Loucy (cell line): ENCODE data around the gene ABCC9.

Experiments used
- H2AFZ ChIP-seq: fragments of 200-600 bp; sonication (generic); 2 replicates; pipeline ENCODE4 v1.6.0; 2016; ENCODE audit warnings: antibody characterized with exemption, mild to moderate bottlenecking, low read length, moderate library complexity
- H3F3A ChIP-seq: fragments of 200-600 bp; 2 replicates; pipeline ENCODE4 v1.6.0; 2016; ENCODE audit warnings: antibody characterized with exemption, low read depth, mild to moderate bottlenecking
- H3K27me3 ChIP-seq: fragments of 200-600 bp; sonication (generic); 2 replicates; pipeline ENCODE4 v1.6.1; 2014; ENCODE audit warnings: low read length, mild to moderate bottlenecking; ENCODE audit not compliant: insufficient read depth, poor library complexity, severe bottlenecking
- H3K36me3 ChIP-seq: fragments of 200-600 bp; sonication (generic); 2 replicates; pipeline ENCODE4 v1.6.1; 2016; ENCODE audit warnings: low read length; ENCODE audit not compliant: insufficient read depth
- H3K4me1 ChIP-seq: fragments of 200-600 bp; sonication (generic); 2 replicates; pipeline ENCODE4 v1.5.1; 2014; ENCODE audit warnings: low read length, mild to moderate bottlenecking; ENCODE audit not compliant: insufficient read depth, poor library complexity, severe bottlenecking
- H3K4me2 ChIP-seq: fragments of 200-600 bp; sonication (generic); 2 replicates; pipeline ENCODE4 v1.6.0; 2014; ENCODE audit warnings: antibody characterized with exemption, low read length, low read depth, mild to moderate bottlenecking; ENCODE audit not compliant: poor library complexity, severe bottlenecking
- H3K4me3 ChIP-seq: fragments of 200-600 bp; sonication (generic); 2 replicates; pipeline ENCODE4 v1.5.1; 2014; ENCODE audit warnings: low read length, mild to moderate bottlenecking, mixed read lengths; ENCODE audit not compliant: poor library complexity, severe bottlenecking
- H3K79me2 ChIP-seq: fragments of 200-600 bp; sonication (generic); 2 replicates; pipeline ENCODE4 v1.6.1; 2014; ENCODE audit warnings: low read length; ENCODE audit not compliant: insufficient read depth
- H3K9ac ChIP-seq: fragments of 200-600 bp; sonication (generic); 2 replicates; pipeline ENCODE4 v1.6.0; 2014; ENCODE audit warnings: mild to moderate bottlenecking, low read depth, low read length, moderate library complexity; ENCODE audit not compliant: poor library complexity, severe bottlenecking
- H3K9me2 ChIP-seq: fragments of 200-600 bp; sonication (generic); replicated peaks from 2 replicates; pipeline ENCODE4 v1.6.1; 2016; ENCODE audit warnings: low read depth, low read length, mixed read lengths
- H3K9me3 ChIP-seq: fragments of 200-600 bp; sonication (generic); 2 replicates; pipeline ENCODE4 v1.6.1; 2014; ENCODE audit warnings: mild to moderate bottlenecking, antibody characterized with exemption, low read length, low read depth; ENCODE audit not compliant: insufficient read depth
- H4K20me1 ChIP-seq: fragments of 200-600 bp; sonication (generic); 2 replicates; pipeline ENCODE4 v1.6.0; 2014; ENCODE audit warnings: antibody characterized with exemption, low read length, mild to moderate bottlenecking; ENCODE audit not compliant: insufficient read depth, poor library complexity, severe bottlenecking
- EZH2phosphoT487 ChIP-seq: fragments of 200-600 bp; IDR thresholded peaks from 2 replicates; pipeline ENCODE4 v1.6.1; 2018; ENCODE audit warnings: antibody characterized with exemption, mild to moderate bottlenecking, moderate library complexity, borderline replicate concordance
- TF ChIP-seq, protein P1 (sequence below): fragments of 200-600 bp; sonication (generic); conservative IDR thresholded peaks from 2 replicates; pipeline ENCODE4 v1.5.1; 2014; ENCODE audit warnings: mild to moderate bottlenecking, antibody characterized with exemption, low read length

The ABCC9 gene

DNA sequence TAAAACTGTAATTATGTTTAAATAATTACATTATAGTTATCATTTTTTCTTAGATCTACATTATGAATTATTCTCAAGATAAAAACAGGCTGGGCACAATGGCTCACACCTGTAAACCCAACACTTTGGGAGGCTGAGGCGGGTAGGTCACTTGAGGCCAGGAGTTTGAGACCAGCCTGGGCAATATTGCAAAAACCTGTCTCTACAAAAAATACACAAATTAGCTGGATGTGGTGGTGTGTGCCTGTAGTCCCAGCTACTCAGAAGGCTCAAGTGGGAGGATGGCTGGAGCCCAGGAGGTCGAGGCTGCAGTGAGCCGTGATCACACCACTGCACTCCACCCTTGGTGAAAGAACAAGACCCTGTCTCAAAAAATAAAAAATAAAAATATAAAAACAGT is 126.4 kb downstream of the ABCC9 start:
- Histone ChIP-seq H3K9me2 (no peaks in the 10 kb centered on the region), H3K9me3 (no peaks in the 10 kb centered on the region), H3K79me2 (no peaks in the 10 kb centered on the region), H3K9ac (no peak overlapping the region), H3F3A (no peaks in the 10 kb centered on the region), H2AFZ (no peak overlapping the region), H3K4me1 (no peaks in the 10 kb centered on the region), H4K20me1 (no peaks in the 10 kb centered on the region), H3K4me3 (no peak overlapping the region), H3K4me2 (no peak overlapping the region), H3K36me3 (no peaks in the 10 kb centered on the region), H3K27me3 (no peaks in the 10 kb centered on the region)
- TF ChIP-seq EZH2phosphoT487 = no peak
- TF ChIP-seq, protein P1, sequence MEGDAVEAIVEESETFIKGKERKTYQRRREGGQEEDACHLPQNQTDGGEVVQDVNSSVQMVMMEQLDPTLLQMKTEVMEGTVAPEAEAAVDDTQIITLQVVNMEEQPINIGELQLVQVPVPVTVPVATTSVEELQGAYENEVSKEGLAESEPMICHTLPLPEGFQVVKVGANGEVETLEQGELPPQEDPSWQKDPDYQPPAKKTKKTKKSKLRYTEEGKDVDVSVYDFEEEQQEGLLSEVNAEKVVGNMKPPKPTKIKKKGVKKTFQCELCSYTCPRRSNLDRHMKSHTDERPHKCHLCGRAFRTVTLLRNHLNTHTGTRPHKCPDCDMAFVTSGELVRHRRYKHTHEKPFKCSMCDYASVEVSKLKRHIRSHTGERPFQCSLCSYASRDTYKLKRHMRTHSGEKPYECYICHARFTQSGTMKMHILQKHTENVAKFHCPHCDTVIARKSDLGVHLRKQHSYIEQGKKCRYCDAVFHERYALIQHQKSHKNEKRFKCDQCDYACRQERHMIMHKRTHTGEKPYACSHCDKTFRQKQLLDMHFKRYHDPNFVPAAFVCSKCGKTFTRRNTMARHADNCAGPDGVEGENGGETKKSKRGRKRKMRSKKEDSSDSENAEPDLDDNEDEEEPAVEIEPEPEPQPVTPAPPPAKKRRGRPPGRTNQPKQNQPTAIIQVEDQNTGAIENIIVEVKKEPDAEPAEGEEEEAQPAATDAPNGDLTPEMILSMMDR = no peak

- Histone ChIP-seq H3K4me3 (no peak overlapping the region), H3K4me1 (no peaks in the 10 kb centered on the region), H4K20me1 (no peaks in the 10 kb centered on the region), H3K79me2 (no peaks in the 10 kb centered on the region), H3K27me3 (no peaks in the 10 kb centered on the region), H3F3A (no peaks in the 10 kb centered on the region), H3K9me2 (no peaks in the 10 kb centered on the region), H3K36me3 (no peaks in the 10 kb centered on the region), H3K9me3 (no peaks in the 10 kb centered on the region), H3K9ac (no peak overlapping the region), H3K4me2 (no peak overlapping the region), H2AFZ (no peak overlapping the region)
- TF ChIP-seq EZH2phosphoT487 = no peak
- TF ChIP-seq, protein P1 = no peak
Measured at GRCh38 chr12:21814327-21814726, 126.9 kb downstream of the ABCC9 start.

GRCh38 chr12:21813751-21814150 is 127.5 kb downstream of the ABCC9 start:
- H4K20me1 ChIP-seq = no peaks in the 10 kb centered on the region
- no peaks in the 10 kb centered on the region for H3K4me1 ChIP-seq
- no peaks in the 10 kb centered on the region for H3K36me3 ChIP-seq
- H3K9me3 ChIP-seq = no peaks in the 10 kb centered on the region
- no peak overlapping the region for H3K4me3 ChIP-seq
- no peak for TF ChIP-seq EZH2phosphoT487
- TF ChIP-seq, protein P1 = no peak
- H3K27me3 ChIP-seq = no peaks in the 10 kb centered on the region
- H2AFZ ChIP-seq = no peak overlapping the region
- no peak overlapping the region for H3K9ac ChIP-seq
- H3K79me2 ChIP-seq = no peaks in the 10 kb centered on the region
- no peaks in the 10 kb centered on the region for H3K9me2 ChIP-seq
- H3K4me2 ChIP-seq = no peak overlapping the region
- H3F3A ChIP-seq = no peaks in the 10 kb centered on the region
